Suprapubic skin (tissue), 4 donors: ENCODE measurements around the gene FHOD3.

Experiments
- CTCF ChIP-seq, 2 donors: fragments of 200-600 bp in 1 of 2; fragments of 450-650 bp in 1 of 2; sonication (generic) in 1 of 2; IDR thresholded peaks; one replicate each; pipeline ENCODE4 v1.5.1; 2016 to 2019; ENCODE audit warnings: antibody characterized with exemption in 2 of 2, mild to moderate bottlenecking in 1 of 2, moderate library complexity in 1 of 2
- EP300 ChIP-seq: sonication (generic); formaldehyde crosslinking; IDR thresholded peaks from one replicate; pipeline ENCODE4 v1.6.1; 2017; ENCODE audit warnings: antibody characterized with exemption
- POLR2A ChIP-seq, 2 donors: fragments of 450-650 bp; IDR thresholded peaks; one replicate each; pipeline ENCODE4 v1.6.1; 2017; ENCODE audit warnings: antibody characterized with exemption in 2 of 2, mild to moderate bottlenecking in 2 of 2, moderate library complexity in 2 of 2
- POLR2AphosphoS5 ChIP-seq, 3 donors: sonication (generic); formaldehyde crosslinking; IDR thresholded peaks; one replicate each; pipeline ENCODE4 v1.6.1; 2017; ENCODE audit warnings: antibody characterized with exemption in 3 of 3

- TF ChIP-seq CTCF (IDR thresholded peaks at IDR 0.05) (no peak), EP300 (no peak), POLR2A (IDR thresholded peaks at IDR 0.05) (no peak), POLR2AphosphoS5 (IDR thresholded peaks at IDR 0.05) (no peak)
Observed at GRCh38 chr18:36692921-36693332, 395.4 kb downstream of the FHOD3 start.
